ENCODE results near the gene MAML1. TPM values are rescaled to one million over a fixed set of nuclear protein-coding genes. Genes with fewer than 3 reads are reported as not detected.
"Not testable (repeated sequence)": the region's sequence is repeated elsewhere in the genome, so short reads cannot be mapped to it uniquely, and the experiment has no call there.

MAML1 gene
- total RNA-seq, 1 experiment from 2014 or later = 14.2 TPM

DNA sequence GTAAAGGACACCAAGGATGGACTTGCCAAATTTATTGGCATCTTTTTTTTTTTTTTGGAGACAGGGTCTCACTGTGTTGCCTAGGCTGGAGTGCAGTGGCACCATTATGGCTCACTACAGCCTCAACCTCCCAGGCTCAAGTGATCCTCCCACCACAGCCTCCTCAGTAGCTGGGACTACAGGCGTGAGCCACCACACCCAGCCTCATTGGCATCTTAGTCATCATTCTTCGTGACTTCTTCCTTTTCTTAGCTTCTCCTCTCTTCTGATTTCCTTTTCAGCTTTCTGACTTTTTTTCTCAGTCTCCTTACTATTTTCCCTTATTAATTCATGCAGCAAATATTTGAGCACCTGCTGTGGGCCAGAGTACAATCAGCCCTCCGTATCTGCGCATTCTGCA is 6.1 kb downstream of the MAML1 start:
- Histone ChIP-seq H3K27me3 (ENCODE audit: low read length) (no peaks in the 10 kb centered on the region), H3K9me3 (ENCODE audit: low read length) (no peaks in the 10 kb centered on the region), H3K4me1 (ENCODE audit: low read length) (peaks cover 11% of the 10 kb centered on the region), H3K27ac (ENCODE audit: low read length) (no peak overlapping the region), H3K9me2 (replicated peaks; ENCODE audit: insufficient read depth, low read length) (no peaks in the 10 kb centered on the region), H3K4me3 (ENCODE audit: low read length) (no peak overlapping the region), H4K20me1 (ENCODE audit: insufficient read depth, low read depth, low read length) (peaks cover 9% of the 10 kb centered on the region), H3K79me2 (ENCODE audit: low read length) (peaks cover 96% of the 10 kb centered on the region), H3K9ac (ENCODE audit: low read length) (no peak overlapping the region), H3K4me2 (ENCODE audit: low read depth, low read length, poor library complexity, severe bottlenecking) (no peak overlapping the region), H2AFZ (ENCODE audit: low read length) (no peak overlapping the region), H3K36me3 (ENCODE audit: insufficient read depth, low read length) (peaks cover 34% of the 10 kb centered on the region)
- no peak for DNase-seq

DNA sequence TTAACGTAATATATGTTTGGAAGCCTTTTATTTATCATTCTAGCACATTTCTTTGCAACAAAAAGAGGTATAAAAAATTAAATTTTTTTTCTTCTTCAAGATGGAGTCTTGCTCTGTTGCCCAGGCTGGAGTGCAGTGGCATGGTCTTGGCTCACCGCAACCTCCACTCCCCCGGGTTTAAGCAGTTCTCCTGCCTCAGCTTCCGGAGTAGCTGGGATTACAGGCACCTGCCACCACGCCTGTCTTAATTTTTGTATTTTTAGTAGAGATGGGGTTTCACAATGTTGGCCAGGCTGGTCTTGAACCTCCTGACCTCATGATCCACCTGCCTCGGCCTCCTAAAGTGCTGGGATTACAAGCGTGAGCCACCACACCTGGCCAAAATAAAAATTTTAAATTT is 11.5 kb downstream of the MAML1 start:
- not testable (repeated sequence) for H3K4me3 ChIP-seq (ENCODE audit: low read length); H3K4me2 ChIP-seq (ENCODE audit: low read depth, low read length, poor library complexity, severe bottlenecking); H2AFZ ChIP-seq (ENCODE audit: low read length); H3K4me1 ChIP-seq (ENCODE audit: low read length); H3K9ac ChIP-seq (ENCODE audit: low read length); H3K9me3 ChIP-seq (ENCODE audit: low read length); H3K27me3 ChIP-seq (ENCODE audit: low read length); DNase-seq; H3K9me2 ChIP-seq (replicated peaks; ENCODE audit: insufficient read depth, low read length); H4K20me1 ChIP-seq (ENCODE audit: insufficient read depth, low read depth, low read length); H3K27ac ChIP-seq (ENCODE audit: low read length)
- Histone ChIP-seq H3K79me2 (ENCODE audit: low read length) (peaks cover 92% of the 10 kb centered on the region), H3K36me3 (ENCODE audit: insufficient read depth, low read length) (peaks cover 14% of the 10 kb centered on the region)

DNA sequence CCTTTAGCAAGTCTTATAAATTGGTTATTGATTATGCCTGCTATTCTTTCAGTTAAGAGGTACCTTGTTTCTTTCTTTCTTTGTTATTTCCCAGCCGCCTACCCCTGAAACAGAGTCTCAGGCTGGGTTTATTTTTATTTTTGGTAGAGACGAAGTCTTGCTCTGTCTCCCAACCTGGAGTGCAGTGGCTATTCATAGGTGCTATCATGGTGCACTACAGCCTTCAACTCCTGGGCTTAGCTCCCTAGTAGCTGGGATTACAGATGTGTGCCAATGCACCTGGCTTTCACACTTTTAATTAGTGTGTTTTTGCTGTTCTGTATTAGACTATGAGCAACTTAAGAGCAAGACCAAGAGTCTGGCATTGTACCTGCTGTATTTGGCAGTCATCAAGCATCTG is 14.2 kb downstream of the MAML1 start:
- Histone ChIP-seq H4K20me1 (ENCODE audit: insufficient read depth, low read depth, low read length) (0 out of 2 replicates have a peak, but pooled peaks cover 4% of the 10 kb centered on the region), H3K9ac (ENCODE audit: low read length) (no peak overlapping the region), H3K79me2 (ENCODE audit: low read length) (peaks cover 92% of the 10 kb centered on the region), H3K4me1 (ENCODE audit: low read length) (no peaks in the 10 kb centered on the region), H3K27me3 (ENCODE audit: low read length) (no peaks in the 10 kb centered on the region), H3K27ac (ENCODE audit: low read length) (no peak overlapping the region), H3K4me3 (ENCODE audit: low read length) (no peak overlapping the region), H3K4me2 (ENCODE audit: low read depth, low read length, poor library complexity, severe bottlenecking) (no peak overlapping the region), H3K9me2 (replicated peaks; ENCODE audit: insufficient read depth, low read length) (no peaks in the 10 kb centered on the region), H3K9me3 (ENCODE audit: low read length) (no peaks in the 10 kb centered on the region), H2AFZ (ENCODE audit: low read length) (no peak overlapping the region), H3K36me3 (ENCODE audit: insufficient read depth, low read length) (no peaks in the 10 kb centered on the region)
- DNase-seq = no peak

DNA sequence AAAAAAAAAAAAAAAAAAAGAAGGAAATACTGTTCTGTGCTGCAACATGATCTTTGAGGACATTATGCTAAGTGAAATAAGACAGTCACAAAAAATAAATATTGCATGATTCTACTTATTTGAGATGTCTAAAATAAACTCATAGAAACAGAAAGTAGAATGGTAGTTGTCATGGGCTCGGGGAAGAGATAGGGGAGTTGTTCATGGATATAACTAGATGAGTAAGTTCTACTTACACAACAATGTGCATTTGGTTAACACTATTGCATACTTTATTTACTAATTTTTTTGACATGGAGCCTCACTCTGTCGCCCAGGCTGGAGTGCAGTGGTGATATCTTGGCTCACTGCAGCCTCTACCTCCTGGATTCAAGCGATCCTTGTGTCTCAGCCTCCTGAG is 15.2 kb downstream of the MAML1 start:
- H2AFZ ChIP-seq (ENCODE audit: low read length) = no peak overlapping the region
- no peaks in the 10 kb centered on the region for H3K4me1 ChIP-seq (ENCODE audit: low read length)
- H3K79me2 ChIP-seq (ENCODE audit: low read length) = peaks cover 86% of the 10 kb centered on the region
- H3K4me3 ChIP-seq (ENCODE audit: low read length) = no peak overlapping the region
- H3K36me3 ChIP-seq (ENCODE audit: insufficient read depth, low read length) = no peaks in the 10 kb centered on the region
- H4K20me1 ChIP-seq (ENCODE audit: insufficient read depth, low read depth, low read length) = 0 out of 2 replicates have a peak, but pooled peaks cover 4% of the 10 kb centered on the region
- H3K27ac ChIP-seq (ENCODE audit: low read length) = no peak overlapping the region
- no peaks in the 10 kb centered on the region for H3K27me3 ChIP-seq (ENCODE audit: low read length)
- H3K9me2 ChIP-seq (replicated peaks; ENCODE audit: insufficient read depth, low read length) = no peaks in the 10 kb centered on the region
- H3K4me2 ChIP-seq (ENCODE audit: low read depth, low read length, poor library complexity, severe bottlenecking) = no peak overlapping the region
- no peak overlapping the region for H3K9ac ChIP-seq (ENCODE audit: low read length)
- no peak for DNase-seq
- no peaks in the 10 kb centered on the region for H3K9me3 ChIP-seq (ENCODE audit: low read length)

DNA sequence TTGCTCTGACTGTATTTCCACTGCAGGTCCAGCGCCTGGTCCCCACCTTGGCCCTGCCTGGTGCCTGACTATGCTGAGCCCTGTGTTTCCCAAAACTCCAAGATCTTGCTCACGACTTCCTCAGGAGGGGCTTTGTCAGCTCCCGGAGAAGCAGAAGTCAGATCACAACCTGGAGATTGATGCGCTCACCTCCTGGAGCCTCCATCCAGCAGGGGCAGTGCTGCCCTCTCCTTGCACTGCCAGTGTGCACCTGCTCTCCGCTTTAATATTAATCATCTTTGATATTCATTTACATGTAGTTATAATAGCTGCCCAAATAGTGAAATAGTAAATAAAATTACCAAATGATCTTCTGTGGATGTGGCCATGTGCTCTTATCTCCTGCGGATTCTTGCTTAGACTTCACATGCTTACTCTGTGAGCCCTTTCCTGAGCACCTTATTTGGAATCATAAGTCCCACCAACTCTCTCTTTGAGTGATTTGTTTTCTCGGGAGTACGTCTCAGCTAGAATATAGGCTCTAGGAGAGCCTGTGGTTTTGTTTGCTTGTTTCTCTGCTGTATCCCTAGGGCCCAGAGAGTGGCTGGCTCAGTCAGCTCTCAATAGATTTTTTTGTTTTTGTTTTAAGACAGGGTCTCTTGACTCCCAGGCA is 17.4 kb downstream of the MAML1 start:
- no peak overlapping the region for H2AFZ ChIP-seq (ENCODE audit: low read length)
- H3K79me2 ChIP-seq (ENCODE audit: low read length) = peaks cover 90% of the 10 kb centered on the region
- no peaks in the 10 kb centered on the region for H3K36me3 ChIP-seq (ENCODE audit: insufficient read depth, low read length)
- DNase-seq = no peak
- no peaks in the 10 kb centered on the region for H3K9me3 ChIP-seq (ENCODE audit: low read length)
- no peaks in the 10 kb centered on the region for H3K9me2 ChIP-seq (replicated peaks; ENCODE audit: insufficient read depth, low read length)
- H3K27ac ChIP-seq (ENCODE audit: low read length) = no peak overlapping the region
- H3K4me1 ChIP-seq (ENCODE audit: low read length) = peaks cover 14% of the 10 kb centered on the region
- no peak overlapping the region for H3K4me2 ChIP-seq (ENCODE audit: low read depth, low read length, poor library complexity, severe bottlenecking)
- H3K27me3 ChIP-seq (ENCODE audit: low read length) = no peaks in the 10 kb centered on the region
- H3K9ac ChIP-seq (ENCODE audit: low read length) = no peak overlapping the region
- 0 out of 2 replicates have a peak, but pooled peaks cover 7% of the 10 kb centered on the region for H4K20me1 ChIP-seq (ENCODE audit: insufficient read depth, low read depth, low read length)
- H3K4me3 ChIP-seq (ENCODE audit: low read length) = no peak overlapping the region

DNA sequence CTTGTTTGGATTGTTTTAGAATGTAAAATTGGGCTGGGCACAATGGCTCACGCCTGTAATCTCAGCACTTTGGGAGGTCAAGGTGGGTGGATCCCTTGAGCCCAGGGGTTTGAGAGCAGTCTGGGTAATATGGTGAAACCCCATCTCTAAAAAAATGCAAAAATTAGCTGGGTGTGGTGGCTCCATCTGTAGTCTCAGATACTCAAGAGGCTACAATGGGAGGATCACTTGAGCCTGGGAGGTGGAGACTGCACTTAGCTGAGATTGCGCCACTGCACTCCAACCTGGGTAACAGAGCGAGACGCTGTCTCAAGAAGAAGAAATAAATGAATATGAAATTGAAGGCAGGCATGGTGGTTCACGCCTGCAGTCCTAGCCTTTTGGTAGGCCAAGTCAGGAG is 21.3 kb downstream of the MAML1 start:
- no peaks in the 10 kb centered on the region for H3K9me2 ChIP-seq (replicated peaks; ENCODE audit: insufficient read depth, low read length)
- no peak overlapping the region for H3K9ac ChIP-seq (ENCODE audit: low read length)
- H3K4me2 ChIP-seq (ENCODE audit: low read depth, low read length, poor library complexity, severe bottlenecking) = no peak overlapping the region
- H3K4me3 ChIP-seq (ENCODE audit: low read length) = no peak overlapping the region
- peaks cover 90% of the 10 kb centered on the region for H3K79me2 ChIP-seq (ENCODE audit: low read length)
- no peaks in the 10 kb centered on the region for H3K27me3 ChIP-seq (ENCODE audit: low read length)
- H3K36me3 ChIP-seq (ENCODE audit: insufficient read depth, low read length) = no peaks in the 10 kb centered on the region
- no peak overlapping the region for H2AFZ ChIP-seq (ENCODE audit: low read length)
- 0 out of 2 replicates have a peak, but pooled peaks cover 17% of the 10 kb centered on the region for H4K20me1 ChIP-seq (ENCODE audit: insufficient read depth, low read depth, low read length)
- no peak overlapping the region for H3K27ac ChIP-seq (ENCODE audit: low read length)
- peaks cover 15% of the 10 kb centered on the region for H3K4me1 ChIP-seq (ENCODE audit: low read length)
- no peaks in the 10 kb centered on the region for H3K9me3 ChIP-seq (ENCODE audit: low read length)
- DNase-seq = no peak

DNA sequence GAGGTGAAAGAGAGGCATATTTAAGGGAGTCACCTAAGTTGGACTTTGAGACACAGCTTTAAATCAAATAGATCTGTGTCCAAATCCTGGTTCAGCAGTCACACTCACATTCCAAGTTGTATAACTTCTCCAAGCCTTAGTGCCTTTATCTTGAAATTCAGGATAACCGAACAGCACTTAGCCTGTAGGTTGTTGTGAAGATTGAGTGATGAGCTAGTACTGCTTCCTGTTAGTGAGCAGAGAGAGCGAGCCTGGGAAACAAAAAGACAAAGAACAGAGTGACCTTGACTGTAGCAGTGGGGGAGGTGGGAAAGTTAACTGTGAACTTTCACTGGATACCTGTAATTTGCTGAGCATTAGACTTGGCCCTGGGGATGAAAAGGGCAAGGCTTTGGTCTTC is 22.4 kb downstream of the MAML1 start:
- H3K36me3 ChIP-seq (ENCODE audit: insufficient read depth, low read length) = no peaks in the 10 kb centered on the region
- peaks cover 90% of the 10 kb centered on the region for H3K79me2 ChIP-seq (ENCODE audit: low read length)
- H3K4me1 ChIP-seq (ENCODE audit: low read length) = peaks cover 25% of the 10 kb centered on the region
- H3K4me3 ChIP-seq (ENCODE audit: low read length) = no peak overlapping the region
- H3K4me2 ChIP-seq (ENCODE audit: low read depth, low read length, poor library complexity, severe bottlenecking) = no peak overlapping the region
- no peaks in the 10 kb centered on the region for H3K9me3 ChIP-seq (ENCODE audit: low read length)
- H3K27ac ChIP-seq (ENCODE audit: low read length) = no peak overlapping the region
- H4K20me1 ChIP-seq (ENCODE audit: insufficient read depth, low read depth, low read length) = 0 out of 2 replicates have a peak, but pooled peaks cover 17% of the 10 kb centered on the region
- no peak overlapping the region for H2AFZ ChIP-seq (ENCODE audit: low read length)
- H3K9ac ChIP-seq (ENCODE audit: low read length) = no peak overlapping the region
- no peaks in the 10 kb centered on the region for H3K9me2 ChIP-seq (replicated peaks; ENCODE audit: insufficient read depth, low read length)
- no peak for DNase-seq
- H3K27me3 ChIP-seq (ENCODE audit: low read length) = no peaks in the 10 kb centered on the region

DNA sequence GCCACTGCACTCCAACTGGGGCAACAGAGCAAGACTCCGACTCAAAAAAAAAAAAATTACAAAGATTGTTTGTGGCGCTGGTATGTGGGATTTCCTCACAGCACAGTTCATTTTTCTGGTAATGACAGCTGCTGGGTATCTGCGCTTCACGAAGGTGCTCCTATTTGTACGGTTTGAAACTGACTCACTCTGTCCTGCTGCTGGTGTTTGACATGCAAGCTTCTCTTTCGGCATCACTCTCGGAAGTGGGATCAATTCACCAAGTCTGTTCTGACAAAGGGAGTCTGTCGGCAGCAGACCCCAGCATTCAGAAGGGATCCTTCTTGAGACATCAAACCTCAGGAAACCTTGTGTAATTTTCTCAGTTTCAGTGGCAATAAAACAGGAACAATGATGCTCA is 26.3 kb downstream of the MAML1 start:
- no peaks in the 10 kb centered on the region for H3K27me3 ChIP-seq (ENCODE audit: low read length)
- H3K9ac ChIP-seq (ENCODE audit: low read length) = no peak overlapping the region
- no peaks in the 10 kb centered on the region for H3K9me2 ChIP-seq (replicated peaks; ENCODE audit: insufficient read depth, low read length)
- peaks cover 48% of the 10 kb centered on the region for H3K4me1 ChIP-seq (ENCODE audit: low read length)
- H3K4me3 ChIP-seq (ENCODE audit: low read length) = no peak overlapping the region
- H4K20me1 ChIP-seq (ENCODE audit: insufficient read depth, low read depth, low read length) = peaks cover 20% of the 10 kb centered on the region
- no peak overlapping the region for H3K4me2 ChIP-seq (ENCODE audit: low read depth, low read length, poor library complexity, severe bottlenecking)
- no peak overlapping the region for H2AFZ ChIP-seq (ENCODE audit: low read length)
- no peaks in the 10 kb centered on the region for H3K36me3 ChIP-seq (ENCODE audit: insufficient read depth, low read length)
- H3K79me2 ChIP-seq (ENCODE audit: low read length) = peaks cover 91% of the 10 kb centered on the region
- H3K9me3 ChIP-seq (ENCODE audit: low read length) = no peaks in the 10 kb centered on the region
- DNase-seq = no peak
- H3K27ac ChIP-seq (ENCODE audit: low read length) = no peak overlapping the region
